Ascending aorta (tissue), 2 donors: ENCODE results near the gene EPDR1. TPM values are rescaled to one million over a fixed set of nuclear protein-coding genes. Genes with fewer than 3 reads are reported as not detected.
"Not testable (repeated sequence)": the region's sequence is repeated elsewhere in the genome, so short reads cannot be mapped to it uniquely, and the experiment has no call there.

ENCODE experiments used
- DNase-seq, 2 donors: peaks; one replicate each; pipeline ENCODE4 v3.0.0-alpha.2; 2019; ENCODE audit warnings: low spot score in 2 of 2
- H3K27ac ChIP-seq, 2 donors: fragments of 200-600 bp; sonication (generic); one replicate each; pipeline ENCODE4 v1.5.1; 2016 to 2017; ENCODE audit warnings: mild to moderate bottlenecking in 1 of 2
- H3K27me3 ChIP-seq: fragments of 200-600 bp; sonication (generic); one replicate; pipeline ENCODE4 v1.5.1; 2017
- H3K36me3 ChIP-seq, 2 donors: fragments of 200-600 bp; sonication (generic); one replicate each; pipeline ENCODE4 v1.5.1; 2016
- H3K4me1 ChIP-seq, 2 donors: fragments of 200-600 bp; sonication (generic); one replicate each; pipeline ENCODE4 v1.5.1; 2016 to 2017; ENCODE audit warnings: mild to moderate bottlenecking in 1 of 2
- H3K4me3 ChIP-seq, 2 donors: fragments of 200-600 bp; sonication (generic); one replicate each; pipeline ENCODE4 v1.5.1; 2016 to 2017; ENCODE audit warnings: mild to moderate bottlenecking in 1 of 2
- H3K9me3 ChIP-seq, 2 donors: fragments of 200-600 bp; sonication (generic); one replicate each; pipeline ENCODE4 v1.5.1; 2016
- CTCF ChIP-seq, 3 experiments: fragments of 200-600 bp in 2 of 3; fragments of 450-650 bp in 1 of 3; sonication (generic) in 2 of 3; IDR thresholded peaks; one replicate each; pipeline ENCODE4 v1.5.1; 2016 to 2019; ENCODE audit warnings: antibody characterized with exemption in 3 of 3, mild to moderate bottlenecking in 1 of 3, moderate library complexity in 1 of 3
- intact Hi-C: fragments of 100-400 bp; cut with DNase I; formaldehyde crosslinking; loops from one replicate; pipeline ENCODE4 v1.15.1; 2023
- total RNA-seq: library from RNA; depleted of rRNA; stranded (reverse); fragments of >200 nt; gene quantifications from one replicate; pipeline ENCODE4 v1.1.0, GENCODE V29; 2016

EPDR1 gene
- total RNA-seq, 1 donor from 2014 or later, result 144 TPM

GRCh38 chr7:37952240-37952639 is 31.8 kb downstream of the EPDR1 start:
- H3K36me3 ChIP-seq, result peaks cover 0 to 24% of the 10 kb centered on the region in 2 donors
- intact Hi-C loops, result no loop called here
- H3K4me3 ChIP-seq, result no peak overlapping the region
- no peak overlapping the region for H3K27ac ChIP-seq
- no peaks in the 10 kb centered on the region for H3K27me3 ChIP-seq
- H3K4me1 ChIP-seq, result no peaks in the 10 kb centered on the region
- H3K9me3 ChIP-seq, result no peaks in the 10 kb centered on the region
- TF ChIP-seq CTCF (IDR thresholded peaks at IDR 0.05), result no peak
- no peak for DNase-seq

- H3K4me3 ChIP-seq, H3K27ac ChIP-seq, DNase-seq, H3K27me3 ChIP-seq, H3K4me1 ChIP-seq, intact Hi-C loops, H3K9me3 ChIP-seq: not testable (repeated sequence)
- H3K36me3 ChIP-seq, result peaks cover 0 to 21% of the 10 kb centered on the region in 2 donors
These were observed 33.8 kb downstream of the EPDR1 start for GRCh38 chr7:37954217-37954616.

- Histone ChIP-seq H3K9me3 (no peaks in the 10 kb centered on the region), H3K4me3 (no peak overlapping the region), H3K4me1 (no peaks in the 10 kb centered on the region), H3K27ac (no peak overlapping the region), H3K36me3 (peaks cover 0 to 8% of the 10 kb centered on the region in 2 donors), H3K27me3 (no peaks in the 10 kb centered on the region)
- intact Hi-C loops, result no loop called here
- DNase-seq, result no peak
- TF ChIP-seq CTCF (IDR thresholded peaks at IDR 0.05), result no peak
These were observed 36.4 kb downstream of the EPDR1 start for GRCh38 chr7:37956791-37957190.

- H3K4me1 ChIP-seq, result no peaks in the 10 kb centered on the region
- peaks cover 0 to 3% of the 10 kb centered on the region in 2 donors for H3K36me3 ChIP-seq
- no peaks in the 10 kb centered on the region for H3K27me3 ChIP-seq
- DNase-seq, result no peak
- H3K9me3 ChIP-seq, result no peaks in the 10 kb centered on the region
- H3K27ac ChIP-seq, result no peak overlapping the region
- no peak overlapping the region for H3K4me3 ChIP-seq
- TF ChIP-seq CTCF (IDR thresholded peaks at IDR 0.05), result no peak
- intact Hi-C loops, result no loop called here
These were observed 37.0 kb downstream of the EPDR1 start for GRCh38 chr7:37957221-37957970.

GRCh38 chr7:37960483-37960882 is 40.0 kb downstream of the EPDR1 start:
- H3K9me3 ChIP-seq, result no peaks in the 10 kb centered on the region
- no peak for TF ChIP-seq CTCF (IDR thresholded peaks at IDR 0.05)

GRCh38 chr7:37961251-37961650 is 40.8 kb downstream of the EPDR1 start:
- DNase-seq, result no peak
- no peak for TF ChIP-seq CTCF (IDR thresholded peaks at IDR 0.05)
- no peaks in the 10 kb centered on the region for H3K4me1 ChIP-seq
- no peaks in the 10 kb centered on the region for H3K9me3 ChIP-seq
- H3K36me3 ChIP-seq, result no peaks in the 10 kb centered on the region
- H3K27me3 ChIP-seq, result no peaks in the 10 kb centered on the region
- no peak overlapping the region for H3K27ac ChIP-seq
- intact Hi-C loops, result no loop called here
- no peak overlapping the region for H3K4me3 ChIP-seq

More at GRCh38 chr7:37960483-37960882, 40.0 kb downstream of the EPDR1 start:
- no peak overlapping the region for H3K27ac ChIP-seq
- no peaks in the 10 kb centered on the region for H3K27me3 ChIP-seq
- intact Hi-C loops, result no loop called here
- no peak for DNase-seq
- no peaks in the 10 kb centered on the region for H3K4me1 ChIP-seq
- no peak overlapping the region for H3K4me3 ChIP-seq
- H3K36me3 ChIP-seq, result no peaks in the 10 kb centered on the region
